ENCODE measurements around the gene AKAP1.

Gene AKAP1

DNA sequence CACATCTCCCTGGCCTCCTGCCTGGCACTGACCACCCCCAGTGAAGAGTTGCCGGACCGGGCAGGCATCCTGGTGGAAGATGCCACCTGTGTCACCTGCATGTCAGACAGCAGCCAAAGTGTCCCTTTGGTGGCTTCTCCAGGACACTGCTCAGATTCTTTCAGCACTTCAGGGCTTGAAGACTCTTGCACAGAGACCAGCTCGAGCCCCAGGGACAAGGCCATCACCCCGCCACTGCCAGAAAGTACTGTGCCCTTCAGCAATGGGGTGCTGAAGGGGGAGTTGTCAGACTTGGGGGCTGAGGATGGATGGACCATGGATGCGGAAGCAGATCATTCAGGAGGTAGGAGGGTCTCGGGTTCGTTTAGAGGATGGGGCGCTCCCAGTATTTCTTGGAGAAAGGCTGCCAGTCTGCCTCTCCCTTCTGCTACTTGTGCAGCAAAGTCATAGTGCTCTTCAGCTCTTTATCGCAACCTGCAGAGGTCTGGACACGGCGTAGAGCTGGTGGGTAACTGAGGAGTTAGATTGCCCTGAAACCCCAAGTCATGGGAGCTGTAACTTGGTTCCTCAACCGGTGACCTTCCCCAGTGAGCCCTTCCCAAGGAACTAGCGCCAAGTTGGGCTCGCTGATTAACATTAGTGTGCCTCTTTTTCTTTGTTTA lies 21.9 kb downstream of the AKAP1 start:
- no peak for DNase-seq

DNA sequence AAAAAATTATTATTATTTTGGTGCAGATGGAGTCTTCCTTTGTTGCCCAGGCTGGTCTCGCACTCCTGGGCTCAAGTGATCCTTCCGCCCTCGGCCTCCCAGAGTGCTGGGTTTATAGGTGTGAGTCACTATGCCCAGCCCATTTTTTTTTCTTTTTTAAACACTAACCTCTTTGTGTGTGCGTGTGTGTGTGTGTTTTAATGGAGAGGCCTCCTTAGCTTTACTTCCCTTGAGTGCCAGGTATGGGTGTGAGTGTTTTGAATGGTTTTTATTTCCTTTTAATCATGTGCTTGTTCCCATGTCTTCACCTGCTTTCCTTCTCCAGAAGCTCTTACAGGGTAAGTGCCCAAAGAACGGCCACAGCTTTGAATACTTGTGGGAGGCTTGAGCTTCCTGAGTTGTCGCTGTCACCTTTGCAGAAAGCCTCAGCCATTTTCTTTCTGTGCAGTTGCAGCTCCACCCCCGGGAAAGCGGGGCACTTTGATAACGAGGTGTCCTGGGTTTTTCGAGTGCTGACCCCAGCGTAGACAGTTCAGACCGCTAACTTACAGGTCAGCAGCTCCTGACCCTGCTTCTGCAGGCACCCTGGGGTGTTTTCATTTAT lies 22.6 kb downstream of the AKAP1 start:
- no peak for DNase-seq

- DNase-seq: no peak
These were observed 23.8 kb downstream of the AKAP1 start for GRCh38 chr17:57108671-57109392.

- DNase-seq: no peak
These were observed 24.5 kb downstream of the AKAP1 start for GRCh38 chr17:57109393-57110151.

DNA sequence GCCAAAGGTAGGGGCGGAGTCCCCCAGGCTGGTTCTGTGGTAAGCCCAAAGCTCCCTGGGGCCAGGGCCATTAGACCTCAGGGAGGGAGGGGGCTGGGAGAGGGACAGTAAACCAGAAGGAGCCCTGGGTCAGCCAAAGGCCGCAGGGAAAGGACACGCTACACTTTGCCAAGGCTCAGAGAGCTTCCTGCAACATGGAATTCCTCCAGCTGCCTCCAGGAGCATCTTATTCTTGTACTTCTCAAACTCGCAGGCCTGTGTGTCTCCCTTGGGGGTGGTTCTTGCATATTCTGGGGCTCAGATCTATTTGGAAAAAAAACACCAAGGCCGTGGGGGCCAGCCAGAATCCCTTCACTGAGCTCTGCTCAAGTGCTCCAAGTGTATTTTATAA lies 25.1 kb downstream of the AKAP1 start:
- no peak for DNase-seq

DNA sequence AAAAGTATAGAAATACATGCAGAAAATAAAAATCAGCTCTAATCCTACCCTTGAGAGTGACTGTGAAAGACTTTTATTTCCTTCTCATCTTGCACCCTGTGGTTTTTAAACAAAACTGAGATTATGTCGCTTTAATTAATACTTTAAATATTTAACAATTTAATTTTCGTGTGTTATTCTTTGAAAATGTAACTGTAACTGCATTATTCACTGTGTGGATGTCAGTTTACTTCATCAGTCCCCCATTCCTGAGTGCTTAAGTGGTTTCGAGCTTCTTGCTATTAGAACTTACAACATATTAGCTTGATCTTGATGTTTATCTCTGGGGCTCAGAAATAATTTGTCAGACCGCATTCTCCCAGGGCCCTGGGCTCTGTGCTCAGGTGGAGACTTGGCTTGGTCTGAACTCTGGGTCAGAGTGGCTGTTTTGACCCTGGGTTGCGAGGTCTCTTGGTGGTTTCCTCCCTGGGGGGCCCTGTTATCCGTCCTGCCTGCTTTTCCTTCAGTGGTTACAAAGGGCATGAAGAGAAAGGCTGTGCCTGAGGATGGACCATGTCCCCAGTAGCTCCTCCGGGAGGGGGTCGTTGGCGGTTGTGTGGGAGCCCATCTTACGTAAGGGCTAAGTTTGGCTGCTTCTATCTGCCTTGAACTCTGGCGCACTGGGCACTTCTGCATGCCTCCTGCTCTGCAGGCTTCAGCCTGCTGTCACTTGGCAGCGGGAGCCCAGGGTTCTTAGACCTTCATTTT lies 25.7 kb downstream of the AKAP1 start:
- DNase-seq: no peak

- DNase-seq: no peak
These were observed 26.3 kb downstream of the AKAP1 start for GRCh38 chr17:57111386-57111785.

DNA sequence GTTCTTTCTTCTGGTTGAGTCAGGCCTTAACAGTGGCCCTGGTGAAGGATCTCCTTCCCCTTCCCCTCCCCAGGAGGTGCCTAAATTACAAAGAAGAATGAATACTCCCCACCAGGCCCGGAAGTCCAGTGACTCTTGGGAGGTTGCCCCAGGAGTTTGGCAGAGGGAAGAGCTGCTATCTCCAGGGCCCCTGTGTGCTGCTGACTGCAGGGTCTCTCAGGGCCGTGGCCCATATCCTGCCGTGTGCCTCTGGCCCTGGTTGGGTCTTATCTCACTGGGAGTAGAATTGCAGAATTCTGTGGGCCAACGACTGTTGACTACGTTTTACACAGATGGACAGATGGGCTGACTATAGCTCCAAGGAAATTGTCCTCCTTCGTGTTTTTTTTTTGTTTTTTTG lies 28.0 kb downstream of the AKAP1 start:
- DNase-seq: no peak

DNA sequence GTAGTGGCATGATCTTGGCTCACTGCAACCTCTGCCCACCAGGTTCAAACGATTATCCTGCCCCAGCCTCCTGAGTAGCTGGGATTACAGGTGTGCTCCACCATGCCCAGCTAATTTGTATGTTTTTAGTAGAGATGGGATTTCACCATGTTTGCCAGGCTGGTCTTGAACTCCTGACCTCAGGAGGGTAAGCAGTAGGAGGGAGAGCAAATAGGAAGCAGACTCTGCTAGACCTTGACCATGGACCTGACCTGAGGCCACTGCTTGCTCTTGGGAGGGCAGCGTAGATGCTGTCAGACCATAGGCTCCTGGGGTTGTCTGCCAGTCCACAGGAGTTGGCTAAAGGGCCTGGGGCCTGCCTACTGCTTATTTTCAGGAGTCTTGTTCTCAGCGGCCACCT lies 28.6 kb downstream of the AKAP1 start:
- no peak for DNase-seq

GRCh38 chr17:57114085-57114673 lies 29.1 kb downstream of the AKAP1 start:
- no peak for DNase-seq

GRCh38 chr17:57115377-57115776 lies 30.3 kb downstream of the AKAP1 start:
- no peak for DNase-seq

DNA sequence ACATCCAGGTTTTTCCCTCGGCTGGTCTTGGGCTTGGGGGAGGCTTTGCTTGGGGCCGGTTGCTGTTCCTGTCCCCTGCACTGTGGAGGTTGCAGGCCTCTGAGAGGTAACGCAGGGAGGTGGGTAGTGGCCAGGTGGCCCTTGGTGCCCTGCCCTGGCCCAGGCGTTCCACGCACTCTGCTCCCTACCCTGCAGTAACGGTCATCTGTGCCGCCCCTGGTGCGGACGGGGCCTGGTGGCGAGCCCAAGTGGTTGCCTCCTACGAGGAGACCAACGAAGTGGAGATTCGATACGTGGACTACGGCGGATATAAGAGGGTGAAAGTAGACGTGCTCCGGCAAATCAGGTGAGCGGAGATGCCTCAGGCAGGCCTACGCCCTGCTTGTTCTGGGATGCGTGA lies 30.9 kb downstream of the AKAP1 start:
- DNase-seq: no peak

DNA sequence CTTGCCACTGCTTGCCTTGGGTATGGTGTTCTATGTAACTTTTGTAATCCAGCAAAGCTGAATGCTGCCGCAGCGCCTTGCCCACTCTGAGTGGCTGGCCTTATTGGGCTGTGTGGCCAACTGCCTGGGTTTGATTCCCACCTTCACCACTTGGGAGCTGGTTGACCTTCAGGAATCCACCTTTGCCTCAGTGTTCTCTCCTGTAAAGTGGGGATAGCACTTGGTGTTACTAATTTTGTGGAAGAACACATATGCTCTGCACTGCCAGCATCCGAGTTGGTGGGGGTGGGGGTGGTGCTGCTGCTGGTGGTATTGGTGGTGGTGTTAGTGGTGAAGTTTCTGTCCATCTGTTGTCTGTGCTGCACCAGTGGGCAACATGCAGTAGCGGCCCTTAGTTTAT lies 32.8 kb downstream of the AKAP1 start:
- no peak for DNase-seq

GRCh38 chr17:57120814-57121213 lies 35.8 kb downstream of the AKAP1 start:
- DNase-seq: no peak

GRCh38 chr17:57121308-57122042 lies 36.4 kb downstream of the AKAP1 start:
- DNase-seq: no peak

GRCh38 chr17:57124053-57124452 lies 39.0 kb downstream of the AKAP1 start:
- no peak for DNase-seq

DNA sequence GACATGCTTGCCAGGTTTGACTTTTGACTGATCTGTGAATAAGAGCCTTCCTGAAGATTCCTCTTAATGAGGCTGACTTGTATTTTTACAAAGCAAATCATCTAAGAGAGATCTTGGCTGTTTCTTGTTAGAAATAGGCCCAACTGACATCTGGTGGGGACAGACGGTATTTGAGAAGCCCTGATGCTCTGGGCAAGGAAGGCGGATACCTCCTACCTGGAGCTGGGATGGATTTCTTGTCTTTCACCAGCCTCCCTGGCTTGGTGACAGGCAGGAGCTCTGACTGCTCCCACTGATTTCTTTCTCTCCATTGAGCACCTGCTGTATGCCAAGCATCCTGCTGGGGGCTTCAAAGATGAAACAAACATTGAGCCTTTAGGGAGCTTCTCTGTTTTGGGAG lies 40.4 kb downstream of the AKAP1 start:
- DNase-seq: no peak

GRCh38 chr17:57125866-57126265 lies 40.8 kb downstream of the AKAP1 start:
- DNase-seq: no peak

GRCh38 chr17:57130708-57131461 lies 45.8 kb downstream of the AKAP1 start:
- peak; percentile 45 for DNase-seq

GRCh38 chr17:57132663-57133062 lies 47.6 kb downstream of the AKAP1 start:
- no peak for DNase-seq

DNA sequence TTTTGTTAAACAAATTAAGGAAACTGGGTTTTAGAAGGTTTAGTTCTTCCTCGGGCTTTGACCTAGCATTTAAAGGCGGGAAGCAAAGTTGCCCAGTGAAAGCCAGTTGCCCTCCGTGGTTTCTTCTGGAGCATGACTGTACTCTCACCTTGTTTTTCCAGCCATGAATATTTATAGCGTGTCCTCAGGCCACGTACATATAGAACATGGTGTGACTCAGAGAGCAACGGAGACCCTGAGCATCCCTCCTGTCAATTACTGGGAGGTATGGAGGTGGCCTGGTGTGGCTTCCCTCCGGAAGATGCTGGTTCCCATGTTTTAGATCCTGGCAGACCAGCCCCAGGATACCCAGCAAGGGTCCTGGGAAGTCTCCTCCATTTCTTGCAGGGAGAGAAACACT lies 48.4 kb downstream of the AKAP1 start:
- DNase-seq: peak; percentile 64

Data from NCI-H526 treated with DMSO at 0.1 percent for 48 hours (cell line).